ENCODE data around the gene TEP1.

GRCh38 chr14:20422886-20423285 lies 9.6 kb upstream of the TEP1 start:
- TF ChIP-seq MEF2B (IDR thresholded peaks at IDR 0.05; ENCODE audit: partially characterized antibody, poor library complexity, severe bottlenecking) = no peak
- no peak for TF ChIP-seq TCF7 (IDR thresholded peaks at IDR 0.05; ENCODE audit: borderline replicate concordance)
- no peak for TF ChIP-seq SRF (IDR thresholded peaks at IDR 0.05; ENCODE audit: low read depth in 2 of 2, low read length in 2 of 2)
- TF ChIP-seq CBX5 (IDR thresholded peaks at IDR 0.05; ENCODE audit: low read depth) = no peak
- no peak for TF ChIP-seq POLR2AphosphoS5 (IDR thresholded peaks at IDR 0.05; ENCODE audit: low read length)
